GM19025 (cell line): ENCODE measurements around the gene KCNQ4.

Experiments
- ATAC-seq: cut with Tn5 transposase; IDR thresholded peaks from one replicate; pipeline ENCODE4 v1.9.1; 2021; ENCODE audit warnings: mild to moderate bottlenecking, low read depth, moderate library complexity; ENCODE audit not compliant: unreplicated experiment

Gene KCNQ4

DNA sequence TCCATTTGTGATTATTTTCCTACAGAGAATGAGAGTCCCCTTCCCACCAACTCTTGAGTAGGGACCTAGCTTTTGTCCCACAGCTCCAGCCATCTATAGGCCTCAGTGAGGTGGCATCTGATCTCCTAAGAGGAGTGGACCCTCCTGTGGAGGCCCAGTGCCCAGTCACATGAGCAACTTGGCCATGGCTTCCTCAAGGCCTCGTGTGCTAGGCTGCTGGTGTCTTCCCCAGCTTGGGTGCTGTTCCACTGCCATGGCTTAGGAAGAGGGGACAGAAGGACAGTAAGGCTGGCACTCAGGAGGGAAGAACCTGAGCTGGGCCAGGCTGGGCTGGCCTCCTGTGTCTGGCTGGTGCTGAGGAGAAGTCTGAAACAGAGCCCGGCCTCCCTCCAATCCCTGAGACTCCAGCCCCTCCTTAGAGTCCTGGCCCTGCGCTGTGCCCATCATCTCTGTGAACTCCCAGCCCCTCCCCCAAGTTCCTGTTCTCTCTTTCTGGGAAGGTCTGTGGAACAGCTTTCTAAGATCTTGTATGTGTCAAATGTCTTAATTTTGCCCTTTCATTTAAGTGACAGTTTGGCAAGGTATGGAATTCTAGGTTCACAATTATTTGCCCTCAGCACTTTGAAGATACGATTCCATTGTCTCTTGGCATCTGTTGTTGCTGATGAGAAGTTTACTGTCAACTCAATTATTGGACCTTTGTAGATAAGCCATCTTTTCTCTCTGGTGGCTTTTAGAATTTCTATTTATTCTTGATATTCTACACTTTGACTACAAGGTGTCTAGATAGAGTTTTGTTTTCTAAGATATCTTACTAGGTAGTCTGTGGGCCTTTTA is 7.1 kb upstream of the KCNQ4 start:
- ATAC-seq = no peak

- no peak for ATAC-seq
These were observed 6.2 kb upstream of the KCNQ4 start for GRCh38 chr1:40777224-40777970.

DNA sequence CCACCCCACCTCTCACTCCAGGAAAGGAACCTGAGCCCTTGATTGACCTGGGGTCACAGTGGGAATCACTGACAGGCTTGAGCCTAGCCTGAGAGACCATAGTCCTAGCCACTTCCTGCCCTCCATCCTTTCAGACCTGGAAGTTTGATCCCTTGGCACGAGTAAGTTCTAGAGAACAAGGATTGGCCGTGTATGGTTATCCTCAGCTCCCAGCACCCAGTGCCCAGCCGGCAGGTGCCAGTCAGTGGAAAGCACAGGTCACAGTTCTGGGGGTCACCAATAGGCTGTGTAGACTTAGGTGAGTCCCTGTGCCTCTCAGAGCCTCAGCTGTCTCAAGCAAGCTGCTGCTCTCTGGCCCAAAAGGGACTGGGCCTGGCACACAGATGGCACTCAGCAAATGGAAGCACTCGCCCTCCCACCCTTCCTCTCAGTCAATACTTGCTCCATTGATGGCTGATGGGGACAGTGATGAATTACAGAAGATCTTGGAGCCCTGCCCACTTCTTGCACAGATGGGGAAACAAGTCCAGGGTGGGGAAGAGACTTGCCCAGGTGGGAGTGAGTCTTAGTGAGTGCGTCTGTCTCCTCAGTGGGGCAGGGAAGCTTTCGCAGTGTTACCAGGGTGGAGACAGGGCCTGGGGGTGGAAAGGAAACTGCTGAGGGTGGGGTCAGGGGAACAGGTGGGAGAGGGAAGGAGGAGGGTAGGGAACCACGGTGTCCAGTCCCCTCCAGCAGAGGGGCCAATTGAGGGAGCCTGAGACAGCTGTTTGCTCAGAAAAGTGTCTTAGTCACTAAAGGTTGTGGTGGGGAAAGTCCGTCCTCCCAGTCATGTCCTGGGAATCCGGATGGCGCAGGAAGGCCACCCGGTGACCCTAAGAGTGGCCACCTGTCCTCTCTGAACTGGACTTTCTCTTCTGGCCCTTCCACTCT is 2.6 kb upstream of the KCNQ4 start:
- no peak for ATAC-seq

GRCh38 chr1:40781608-40781971 is 2.0 kb upstream of the KCNQ4 start:
- no peak for ATAC-seq

DNA sequence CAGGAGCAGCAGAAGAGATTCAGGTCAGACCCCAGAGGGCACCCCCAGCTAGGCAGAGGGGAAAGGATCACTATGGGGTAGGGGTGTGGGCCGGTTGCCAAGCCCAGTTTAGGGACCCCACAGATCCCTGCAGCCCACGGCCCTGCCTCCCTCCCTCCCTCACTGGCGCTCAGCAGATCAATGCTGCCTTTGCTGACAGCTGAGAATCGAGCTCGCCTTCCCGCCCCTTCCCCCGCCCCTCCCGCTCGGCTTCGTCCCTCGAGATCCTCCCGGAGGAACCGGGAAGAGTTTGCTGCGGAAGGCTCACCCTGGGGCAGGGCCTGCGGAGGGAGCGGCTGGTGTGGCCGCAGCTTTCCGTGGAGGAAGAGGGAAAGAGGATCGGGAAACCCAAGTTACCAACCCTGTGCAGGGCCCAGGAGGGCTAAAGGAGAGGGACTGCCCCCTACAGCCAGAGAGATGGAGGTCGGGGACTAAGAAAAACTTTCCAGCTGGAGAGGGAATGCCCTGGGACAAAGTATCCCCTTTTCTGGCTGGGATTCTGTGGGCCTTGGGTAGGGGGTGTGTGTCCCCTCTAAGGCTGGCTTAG is 1.1 kb upstream of the KCNQ4 start:
- no peak for ATAC-seq

GRCh38 chr1:40784141-40784770 is 669 bp downstream of the KCNQ4 start:
- ATAC-seq = no peak

DNA sequence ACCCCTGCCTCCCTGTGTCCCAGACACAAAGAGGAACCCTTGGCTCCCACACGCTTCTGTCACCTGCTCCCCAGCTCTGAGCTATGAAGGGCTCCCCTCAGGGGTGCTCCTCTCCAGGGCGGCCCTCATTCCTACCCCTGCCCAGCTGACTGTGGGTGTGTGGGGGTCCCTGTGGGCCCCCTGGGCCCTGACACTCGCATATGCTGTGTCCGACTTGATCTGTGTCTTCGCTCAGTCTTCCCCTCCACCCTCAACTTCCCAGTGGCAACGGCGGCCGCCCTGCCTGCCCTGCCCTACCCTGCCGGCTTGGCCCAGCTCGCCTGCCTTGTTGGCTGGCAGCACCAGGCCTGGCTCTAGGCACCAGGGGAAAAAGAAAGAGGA is 1.2 kb downstream of the KCNQ4 start:
- no peak for ATAC-seq

DNA sequence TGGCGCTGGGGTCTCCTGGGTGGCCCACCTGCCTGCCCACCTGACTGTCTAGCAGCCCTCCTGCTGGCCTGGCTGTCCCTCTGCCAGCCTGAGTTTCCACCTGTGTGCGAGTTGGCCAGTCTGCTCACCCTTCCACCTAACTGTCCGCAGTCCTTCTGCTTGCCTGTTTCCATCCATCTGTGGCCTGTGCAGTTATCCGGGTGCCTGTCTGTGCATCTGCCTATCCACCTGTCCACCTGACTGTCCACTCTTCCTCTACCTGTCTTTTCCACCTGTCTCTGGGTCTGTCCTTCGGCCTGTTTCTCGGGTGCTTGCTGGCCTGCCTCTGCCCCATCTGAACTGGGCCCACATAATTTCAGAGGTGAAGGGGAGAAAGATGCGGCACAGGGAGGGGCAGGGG is 1.9 kb downstream of the KCNQ4 start:
- no peak for ATAC-seq

DNA sequence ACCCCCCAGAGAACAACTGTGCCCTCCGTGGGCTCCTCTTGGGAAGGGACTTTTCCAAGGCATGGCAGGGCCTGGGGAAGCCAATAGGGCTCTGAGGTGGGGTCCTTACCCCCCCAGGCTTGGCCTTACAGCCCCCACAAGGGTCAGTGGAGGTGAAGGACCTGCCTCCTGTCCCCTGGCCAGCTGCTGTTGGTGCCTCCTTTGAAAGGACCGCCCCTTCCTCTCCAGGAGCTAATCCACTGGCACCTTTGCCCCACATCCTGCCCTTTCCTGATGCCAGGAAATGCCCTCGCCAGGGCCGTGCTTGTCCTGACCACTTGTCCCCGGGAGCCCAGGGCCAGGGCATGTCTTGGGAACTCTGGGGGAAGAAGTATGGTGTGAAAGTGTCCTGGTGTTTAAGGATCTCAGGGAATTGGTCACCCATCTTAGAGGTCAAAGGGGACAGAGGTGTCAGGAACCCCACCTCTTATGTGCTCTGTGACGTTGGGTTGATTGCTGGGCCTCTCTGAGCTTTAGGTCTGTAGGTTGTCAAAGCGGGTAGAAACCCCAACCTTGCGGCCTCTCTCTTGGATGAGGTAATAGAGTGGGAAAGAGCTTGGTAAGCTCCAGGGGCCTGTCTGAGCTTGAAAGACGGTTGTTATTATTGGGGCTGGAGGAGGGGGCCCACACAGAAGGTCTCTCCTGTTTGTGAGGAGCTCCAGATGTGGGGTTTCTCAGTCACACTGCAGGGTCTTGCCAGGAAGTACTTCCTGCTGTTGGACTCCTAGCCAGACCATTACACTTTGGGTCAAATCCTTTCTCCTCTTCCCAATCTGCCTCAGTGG is 2.8 kb downstream of the KCNQ4 start:
- ATAC-seq = no peak

DNA sequence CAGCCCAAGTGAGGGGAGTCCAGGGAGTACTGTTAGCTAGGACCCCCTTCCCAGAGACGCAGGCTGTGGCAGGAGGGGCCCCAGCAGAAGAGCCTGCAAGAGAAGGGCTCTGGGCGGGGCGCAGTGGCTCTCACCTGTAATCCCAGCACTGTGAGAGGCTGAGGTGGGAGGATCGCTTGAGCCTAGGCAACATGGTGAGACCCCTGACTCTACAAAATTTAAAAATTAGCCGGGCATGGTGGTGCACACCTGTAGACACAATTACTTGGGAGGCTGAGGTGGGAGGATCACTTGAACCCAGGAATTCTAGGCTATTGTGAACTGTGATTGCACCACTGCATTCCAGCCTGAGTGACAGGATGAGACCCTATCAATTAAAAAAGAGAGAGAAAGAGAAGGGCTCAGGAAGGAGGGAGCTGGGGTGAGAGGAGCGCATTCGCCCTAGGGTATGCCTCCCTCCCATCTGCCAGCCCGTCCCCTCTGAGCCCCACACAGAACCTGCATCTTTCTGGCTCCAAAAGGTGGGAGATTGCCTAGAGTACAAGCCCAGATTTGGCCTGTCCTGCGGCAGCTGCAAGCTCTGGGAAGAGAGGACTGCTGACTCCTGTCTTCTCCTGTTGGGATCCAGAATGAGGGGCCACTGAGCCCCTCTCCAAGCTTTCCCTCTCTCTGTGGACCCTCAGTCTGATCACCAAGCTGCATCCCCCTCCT is 3.6 kb downstream of the KCNQ4 start:
- no peak for ATAC-seq

- no peak for ATAC-seq
These were observed 4.4 kb downstream of the KCNQ4 start for GRCh38 chr1:40787737-40788560.

DNA sequence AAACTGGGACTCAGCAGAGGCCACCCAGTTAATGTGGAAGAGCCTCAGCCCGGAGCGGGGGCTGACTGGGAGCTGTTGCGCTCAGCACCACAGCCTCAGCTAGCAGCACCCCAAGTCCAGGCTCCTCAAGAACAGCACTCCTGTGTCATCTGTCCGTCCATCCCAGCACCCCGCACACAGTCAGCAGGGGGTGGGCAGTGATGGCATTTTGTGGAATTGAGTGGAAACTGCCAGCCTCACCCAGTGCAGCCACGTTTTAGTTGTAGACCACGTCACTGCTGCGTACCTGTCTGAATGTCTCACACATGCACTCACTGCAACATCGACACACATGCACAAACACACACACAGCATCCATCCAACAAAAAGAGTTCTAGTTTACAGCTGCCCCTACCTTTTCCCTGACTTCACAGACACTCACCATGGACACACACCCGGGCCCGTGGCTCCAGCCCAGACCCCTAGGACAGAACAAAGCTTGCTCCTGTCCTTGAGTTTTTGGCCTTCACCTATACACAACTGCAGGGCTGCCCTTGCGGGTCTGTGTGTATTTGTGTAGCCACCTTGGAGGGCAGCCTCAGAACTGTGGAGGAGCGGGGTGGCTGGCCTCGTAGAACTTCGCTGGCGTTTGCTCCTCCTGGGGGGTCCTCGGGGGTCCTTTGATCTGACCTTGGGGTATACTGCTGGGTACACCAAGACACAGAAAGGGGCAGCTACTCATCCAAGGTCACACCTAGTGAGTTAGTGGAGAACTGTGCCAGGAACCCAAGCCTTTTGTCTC is 5.2 kb downstream of the KCNQ4 start:
- ATAC-seq = no peak

DNA sequence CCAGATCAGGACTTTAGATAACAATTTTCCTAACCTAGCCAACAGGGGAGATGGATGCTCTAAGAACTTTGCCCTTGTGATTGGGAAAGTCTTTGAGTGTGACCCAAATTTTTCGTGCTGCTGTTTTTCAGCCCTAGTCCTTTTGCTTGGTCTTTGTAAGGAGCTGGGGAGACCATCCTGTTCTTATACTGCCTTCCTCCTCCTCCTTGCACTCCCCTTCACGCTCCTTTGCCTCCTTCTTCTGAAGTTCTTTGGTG is 5.7 kb downstream of the KCNQ4 start:
- ATAC-seq = no peak

- no peak for ATAC-seq
These were observed 6.3 kb downstream of the KCNQ4 start for GRCh38 chr1:40789661-40790430.

GRCh38 chr1:40792036-40792435 is 8.4 kb downstream of the KCNQ4 start:
- ATAC-seq = no peak

- ATAC-seq = no peak
These were observed 10.0 kb downstream of the KCNQ4 start for GRCh38 chr1:40793617-40794016.

DNA sequence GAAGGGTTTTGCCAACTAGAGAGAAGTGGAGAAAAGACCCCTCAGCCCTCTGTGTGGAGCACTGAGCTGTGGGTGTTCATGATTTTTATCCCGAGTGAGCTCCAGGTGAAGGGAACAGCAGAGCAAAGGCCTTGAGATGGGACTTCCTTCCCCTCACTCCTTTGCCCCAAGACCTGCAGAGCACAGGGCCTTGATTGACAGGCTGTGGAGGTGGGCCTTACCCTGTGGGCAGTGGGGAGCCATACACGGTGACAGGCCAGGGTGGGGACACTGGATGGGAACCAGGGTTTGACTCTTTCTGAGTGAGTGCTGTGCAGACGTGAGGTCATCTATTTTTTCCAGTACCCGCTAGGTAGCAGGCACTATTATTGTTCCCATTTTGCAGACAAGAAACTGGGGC is 10.5 kb downstream of the KCNQ4 start:
- ATAC-seq = no peak
